Osteoblast (primary cell): ENCODE measurements around the gene FTO. TPM values are rescaled to one million over a fixed set of nuclear protein-coding genes. Genes with fewer than 3 reads are reported as not detected.

Experiments used
- DNase-seq: peaks from one replicate; pipeline ENCODE4 v3.0.0; 2011; ENCODE audit warnings: low spot score, mixed read lengths; ENCODE audit not compliant: insufficient read length; ENCODE audit errors: missing footprints
- H2AFZ ChIP-seq: 2 replicates; pipeline ENCODE4 v1.6.0; 2011; ENCODE audit warnings: mild to moderate bottlenecking, low read length
- H3K27ac ChIP-seq: 2 replicates; pipeline ENCODE4 v1.5.1; 2011; ENCODE audit warnings: mild to moderate bottlenecking, low read depth, low read length, moderate library complexity
- H3K27me3 ChIP-seq: 2 replicates; pipeline ENCODE4 v1.6.0; 2012; ENCODE audit warnings: mild to moderate bottlenecking, control low read depth, inconsistent platforms, low read length, moderate library complexity; ENCODE audit not compliant: insufficient read depth
- H3K36me3 ChIP-seq: 2 replicates; pipeline ENCODE4 v1.5.1; 2011; ENCODE audit warnings: mild to moderate bottlenecking, low read length, control low read depth, moderate library complexity; ENCODE audit not compliant: insufficient read depth
- H3K4me1 ChIP-seq: 2 replicates; pipeline ENCODE4 v1.5.1; 2011; ENCODE audit warnings: mild to moderate bottlenecking, low read length, control low read depth, moderate library complexity; ENCODE audit not compliant: insufficient read depth
- H3K4me2 ChIP-seq: 2 replicates; pipeline ENCODE4 v1.6.0; 2011; ENCODE audit warnings: mild to moderate bottlenecking, low read length; ENCODE audit not compliant: insufficient read depth
- H3K4me3 ChIP-seq: fragments of 200-600 bp; sonication (generic); 3 replicates; pipeline ENCODE4 v1.5.1; 2012; ENCODE audit warnings: mild to moderate bottlenecking, low read length, inconsistent platforms; ENCODE audit not compliant: insufficient read depth
- H3K79me2 ChIP-seq: 2 replicates; pipeline ENCODE4 v1.6.0; 2012; ENCODE audit warnings: mild to moderate bottlenecking, low read length, control low read depth, inconsistent platforms; ENCODE audit not compliant: insufficient read depth
- H3K9me3 ChIP-seq: 2 replicates; pipeline ENCODE4 v1.5.1; 2011; ENCODE audit warnings: low read depth, low read length, control low read depth
- H4K20me1 ChIP-seq: 2 replicates; pipeline ENCODE4 v1.6.0; 2012; ENCODE audit warnings: mild to moderate bottlenecking, low read length, control low read depth; ENCODE audit not compliant: insufficient read depth
- CTCF ChIP-seq: IDR thresholded peaks from 2 replicates; pipeline ENCODE4 v1.5.1; 2011; ENCODE audit warnings: mild to moderate bottlenecking, low read depth, low read length, moderate library complexity; ENCODE audit errors: extremely low read depth
- total RNA-seq: library from RNA; depleted of rRNA; stranded (reverse); fragments of >200 nt; gene quantifications from 2 replicates; pipeline ENCODE4 v1.2.3, GENCODE V29; 2012

Gene FTO
- total RNA-seq, 1 donor: 152 TPM

DNA sequence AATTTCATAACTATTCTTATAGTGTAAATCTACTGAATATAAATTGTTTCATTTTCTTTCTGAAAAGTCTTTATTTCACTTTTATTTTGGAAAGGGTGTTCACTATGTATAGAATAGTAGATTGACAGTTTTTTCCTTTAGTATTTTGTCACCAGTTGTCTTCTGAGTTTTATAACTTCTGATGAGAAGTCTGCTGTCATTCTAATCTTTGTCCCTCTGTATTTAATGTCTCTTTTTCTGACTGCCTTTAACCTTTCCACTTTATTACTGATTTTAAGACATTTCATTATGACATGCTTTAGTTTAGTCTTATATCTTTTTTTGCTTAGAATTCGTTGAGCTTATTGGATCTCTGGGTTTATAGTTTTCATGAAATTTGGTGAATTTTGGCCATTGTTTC is 166.9 kb downstream of the FTO start:
- H3K4me3 ChIP-seq: no peak overlapping the region
- no peaks in the 10 kb centered on the region for H3K36me3 ChIP-seq
- TF ChIP-seq CTCF: no peak

DNA sequence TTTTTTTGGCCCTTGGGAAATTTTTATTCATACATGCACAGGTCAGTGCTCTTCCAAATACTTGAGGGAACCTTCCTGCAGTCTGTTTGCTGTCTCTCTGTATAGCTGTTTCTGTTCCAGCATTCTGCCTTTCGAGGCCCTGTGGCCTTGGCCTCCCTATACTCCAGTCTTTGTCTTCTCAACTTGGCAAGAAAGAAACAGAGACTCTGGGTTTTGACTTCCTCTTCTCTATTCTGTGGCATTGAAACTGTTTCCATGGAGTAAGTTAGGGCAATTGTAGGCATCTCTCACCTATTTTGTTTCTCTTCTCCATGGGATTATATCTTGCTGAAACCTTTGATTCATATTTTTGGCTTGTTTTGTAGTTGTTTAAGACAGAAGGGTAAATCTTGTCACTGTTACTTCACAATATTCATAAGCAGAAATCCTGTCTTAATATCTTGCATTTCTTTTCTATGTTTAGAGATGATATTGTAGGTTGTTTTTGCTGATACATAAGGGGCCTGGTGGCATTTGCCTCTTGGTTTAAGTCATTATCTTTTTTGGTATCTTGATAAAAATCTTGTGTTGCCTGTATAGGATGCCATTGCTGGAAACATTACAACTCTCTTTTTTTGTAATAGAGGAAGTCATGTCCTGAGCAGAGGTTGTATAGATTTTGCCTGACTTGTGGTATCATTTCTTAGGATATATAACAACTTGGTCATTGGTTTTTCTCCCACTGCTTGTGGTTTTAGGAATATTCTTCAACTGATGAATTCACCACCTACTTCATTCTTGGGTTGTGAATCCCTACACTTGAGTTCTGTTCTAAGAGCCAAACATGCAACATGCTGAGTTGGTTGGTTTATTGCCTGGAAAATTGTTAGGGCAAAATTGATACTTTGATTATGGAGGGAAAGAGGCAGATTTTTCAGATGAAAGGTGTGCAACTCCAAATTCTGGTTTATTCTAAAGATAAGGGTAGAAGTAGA is 168.6 kb downstream of the FTO start:
- no peaks in the 10 kb centered on the region for H3K36me3 ChIP-seq
- peak overlapping the region; percentile 34 for H3K4me2 ChIP-seq
- no peaks in the 10 kb centered on the region for H3K27me3 ChIP-seq
- H2AFZ ChIP-seq: no peak overlapping the region
- peaks cover 25% of the 10 kb centered on the region for H3K4me1 ChIP-seq
- no peaks in the 10 kb centered on the region for H3K9me3 ChIP-seq
- peaks cover 4% of the 10 kb centered on the region for H3K79me2 ChIP-seq
- no peak for TF ChIP-seq CTCF
- peak; percentile 47 for DNase-seq
- peak overlapping the region; percentile 68 for H3K27ac ChIP-seq
- H3K4me3 ChIP-seq: no peak overlapping the region
- H4K20me1 ChIP-seq: no peaks in the 10 kb centered on the region

More for the DNA sequence above, 166.9 kb downstream of the FTO start:
- Histone ChIP-seq H3K27me3 (no peaks in the 10 kb centered on the region), H3K4me1 (peaks cover 25% of the 10 kb centered on the region), H3K27ac (no peak overlapping the region), H4K20me1 (no peaks in the 10 kb centered on the region), H3K4me2 (no peak overlapping the region), H3K9me3 (no peaks in the 10 kb centered on the region), H2AFZ (no peak overlapping the region), H3K79me2 (peaks cover 4% of the 10 kb centered on the region)
- no peak for DNase-seq

DNA sequence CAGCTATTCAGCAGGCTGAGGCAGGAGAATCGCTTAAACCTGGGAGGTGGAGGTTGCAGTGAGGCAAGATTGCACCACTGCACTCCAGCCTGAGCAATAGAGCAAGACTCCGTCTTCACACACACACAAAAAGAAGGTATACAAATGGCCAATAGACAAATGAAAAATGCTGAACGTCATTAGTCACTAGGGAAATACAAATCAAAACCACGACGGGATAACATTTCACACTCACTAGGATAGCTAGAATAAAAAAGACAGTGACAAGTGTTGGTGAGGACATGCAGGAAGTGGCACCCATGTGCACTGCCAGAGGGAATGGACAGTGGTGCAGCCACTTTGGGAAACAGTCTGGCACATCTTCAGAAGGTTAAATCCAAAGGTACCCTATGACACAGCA is 172.9 kb downstream of the FTO start:
- Histone ChIP-seq H3K4me1 (peaks cover 38% of the 10 kb centered on the region), H4K20me1 (no peaks in the 10 kb centered on the region), H3K36me3 (peaks cover 10% of the 10 kb centered on the region), H3K4me3 (no peak overlapping the region), H2AFZ (no peak overlapping the region), H3K27me3 (no peaks in the 10 kb centered on the region), H3K27ac (no peak overlapping the region), H3K4me2 (no peak overlapping the region), H3K9me3 (no peaks in the 10 kb centered on the region), H3K79me2 (peaks cover 3% of the 10 kb centered on the region)
- no peak for DNase-seq
- TF ChIP-seq CTCF: no peak

DNA sequence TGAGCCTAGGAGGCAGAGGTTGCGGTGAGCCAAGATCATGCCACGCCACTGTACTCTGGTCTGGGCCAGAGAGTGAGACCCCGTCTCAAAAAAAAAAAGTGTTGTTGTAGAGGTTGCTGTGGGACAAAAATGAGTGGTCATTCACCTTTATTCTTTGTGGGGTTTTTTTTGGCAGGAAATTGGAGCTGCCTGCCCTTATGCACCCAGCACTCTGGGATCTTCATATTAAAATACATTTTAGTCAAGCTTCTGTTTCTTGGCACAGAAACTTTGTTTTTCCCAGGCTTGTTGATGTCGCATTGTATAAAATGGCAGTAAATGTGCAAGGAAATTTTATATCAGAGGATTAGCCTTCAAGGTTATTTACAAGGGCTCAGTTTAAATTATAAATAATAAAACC is 174.3 kb downstream of the FTO start:
- no peaks in the 10 kb centered on the region for H4K20me1 ChIP-seq
- H2AFZ ChIP-seq: no peak overlapping the region
- no peak for TF ChIP-seq CTCF
- H3K79me2 ChIP-seq: peaks cover 3% of the 10 kb centered on the region
- peaks cover 10% of the 10 kb centered on the region for H3K36me3 ChIP-seq
- no peak for DNase-seq
- H3K9me3 ChIP-seq: no peaks in the 10 kb centered on the region
- no peak overlapping the region for H3K27ac ChIP-seq
- peaks cover 26% of the 10 kb centered on the region for H3K4me1 ChIP-seq
- no peak overlapping the region for H3K4me2 ChIP-seq
- no peak overlapping the region for H3K4me3 ChIP-seq
- no peaks in the 10 kb centered on the region for H3K27me3 ChIP-seq
